Type B pancreatic cell (in vitro differentiated cells): ENCODE data around the gene SAMD14. TPM values are rescaled to one million over a fixed set of nuclear protein-coding genes. Genes with fewer than 3 reads are reported as not detected.

ENCODE experiments used
- DNase-seq: peaks from one replicate; pipeline ENCODE4 v3.0.0; 2021; ENCODE audit warnings: mixed read lengths; ENCODE audit not compliant: unreplicated experiment; ENCODE audit errors: extremely low spot score
- H3K27ac Mint-ChIP-seq: 2 replicates; pipeline ENCODE4 v1.8.0; 2021; ENCODE audit warnings: mild to moderate bottlenecking, mixed read lengths
- H3K27me3 Mint-ChIP-seq: 2 replicates; pipeline ENCODE4 v1.8.0; 2021; ENCODE audit warnings: mixed read lengths
- H3K36me3 Mint-ChIP-seq: 2 replicates; pipeline ENCODE4 v1.8.0; 2021; ENCODE audit warnings: mixed read lengths
- H3K4me1 Mint-ChIP-seq: one replicate; pipeline ENCODE4 v1.8.0; 2021; ENCODE audit warnings: mixed read lengths; ENCODE audit not compliant: unreplicated experiment
- H3K4me3 Mint-ChIP-seq: 2 replicates; pipeline ENCODE4 v1.8.0; 2021; ENCODE audit warnings: mild to moderate bottlenecking, mixed read lengths
- H3K9me3 Mint-ChIP-seq: 2 replicates; pipeline ENCODE4 v1.8.0; 2021; ENCODE audit warnings: mixed read lengths
- total RNA-seq: library from RNA; stranded (reverse); gene quantifications from 2 replicates; pipeline ENCODE4 v1.2.1, GENCODE V29; 2021; ENCODE audit warnings: low replicate concordance
- TF ChIP-seq, protein P1 (sequence below): fragments of 200-600 bp; sonication (generic); conservative IDR thresholded peaks from 2 replicates; pipeline ENCODE4 v1.5.0; 2021; ENCODE audit warnings: antibody characterized with exemption, mild to moderate bottlenecking

SAMD14 gene
- total RNA-seq, 1 donor from 2014 or later, result 14.1 TPM

DNA sequence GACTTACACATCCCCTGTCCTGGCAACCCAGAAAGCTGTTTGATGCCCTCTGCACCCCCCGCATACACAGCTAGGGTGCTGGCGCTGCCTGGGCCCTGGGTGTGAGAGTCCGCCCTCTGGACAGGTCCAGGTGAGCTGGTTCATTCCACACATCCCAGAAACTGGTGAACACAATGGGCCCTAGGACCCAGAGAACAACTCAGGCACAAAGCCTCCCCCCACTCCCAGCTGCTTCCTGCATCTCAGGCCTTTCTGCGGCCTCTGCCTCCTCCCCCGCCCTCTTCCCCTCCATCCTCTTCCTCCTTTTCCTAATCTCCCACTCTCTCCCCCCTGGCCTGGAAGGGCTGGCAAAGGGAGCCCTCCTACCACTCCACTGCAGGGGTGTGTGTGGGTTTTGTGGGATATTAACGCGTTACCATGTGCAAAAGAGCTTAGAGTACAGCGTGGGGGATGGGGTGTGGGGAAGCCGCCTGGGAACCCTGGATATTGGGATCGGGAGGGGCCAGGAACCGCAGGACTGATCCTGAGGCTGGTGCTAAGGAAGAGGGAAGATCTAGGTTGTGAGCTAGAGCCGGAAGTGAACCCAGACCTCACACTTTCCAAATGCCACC lies 22.1 kb upstream of the SAMD14 start:
- H3K36me3 Mint-ChIP-seq, result no peaks in the 10 kb centered on the region
- TF ChIP-seq, protein P1, sequence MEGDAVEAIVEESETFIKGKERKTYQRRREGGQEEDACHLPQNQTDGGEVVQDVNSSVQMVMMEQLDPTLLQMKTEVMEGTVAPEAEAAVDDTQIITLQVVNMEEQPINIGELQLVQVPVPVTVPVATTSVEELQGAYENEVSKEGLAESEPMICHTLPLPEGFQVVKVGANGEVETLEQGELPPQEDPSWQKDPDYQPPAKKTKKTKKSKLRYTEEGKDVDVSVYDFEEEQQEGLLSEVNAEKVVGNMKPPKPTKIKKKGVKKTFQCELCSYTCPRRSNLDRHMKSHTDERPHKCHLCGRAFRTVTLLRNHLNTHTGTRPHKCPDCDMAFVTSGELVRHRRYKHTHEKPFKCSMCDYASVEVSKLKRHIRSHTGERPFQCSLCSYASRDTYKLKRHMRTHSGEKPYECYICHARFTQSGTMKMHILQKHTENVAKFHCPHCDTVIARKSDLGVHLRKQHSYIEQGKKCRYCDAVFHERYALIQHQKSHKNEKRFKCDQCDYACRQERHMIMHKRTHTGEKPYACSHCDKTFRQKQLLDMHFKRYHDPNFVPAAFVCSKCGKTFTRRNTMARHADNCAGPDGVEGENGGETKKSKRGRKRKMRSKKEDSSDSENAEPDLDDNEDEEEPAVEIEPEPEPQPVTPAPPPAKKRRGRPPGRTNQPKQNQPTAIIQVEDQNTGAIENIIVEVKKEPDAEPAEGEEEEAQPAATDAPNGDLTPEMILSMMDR, result peak; percentile 35
- H3K9me3 Mint-ChIP-seq, result no peaks in the 10 kb centered on the region
- peak overlapping the region; percentile 89 for H3K27ac Mint-ChIP-seq
- peaks cover 23% of the 10 kb centered on the region for H3K4me1 Mint-ChIP-seq
- peak overlapping the region; percentile 95 for H3K4me3 Mint-ChIP-seq
- no peak for DNase-seq
- no peaks in the 10 kb centered on the region for H3K27me3 Mint-ChIP-seq

DNA sequence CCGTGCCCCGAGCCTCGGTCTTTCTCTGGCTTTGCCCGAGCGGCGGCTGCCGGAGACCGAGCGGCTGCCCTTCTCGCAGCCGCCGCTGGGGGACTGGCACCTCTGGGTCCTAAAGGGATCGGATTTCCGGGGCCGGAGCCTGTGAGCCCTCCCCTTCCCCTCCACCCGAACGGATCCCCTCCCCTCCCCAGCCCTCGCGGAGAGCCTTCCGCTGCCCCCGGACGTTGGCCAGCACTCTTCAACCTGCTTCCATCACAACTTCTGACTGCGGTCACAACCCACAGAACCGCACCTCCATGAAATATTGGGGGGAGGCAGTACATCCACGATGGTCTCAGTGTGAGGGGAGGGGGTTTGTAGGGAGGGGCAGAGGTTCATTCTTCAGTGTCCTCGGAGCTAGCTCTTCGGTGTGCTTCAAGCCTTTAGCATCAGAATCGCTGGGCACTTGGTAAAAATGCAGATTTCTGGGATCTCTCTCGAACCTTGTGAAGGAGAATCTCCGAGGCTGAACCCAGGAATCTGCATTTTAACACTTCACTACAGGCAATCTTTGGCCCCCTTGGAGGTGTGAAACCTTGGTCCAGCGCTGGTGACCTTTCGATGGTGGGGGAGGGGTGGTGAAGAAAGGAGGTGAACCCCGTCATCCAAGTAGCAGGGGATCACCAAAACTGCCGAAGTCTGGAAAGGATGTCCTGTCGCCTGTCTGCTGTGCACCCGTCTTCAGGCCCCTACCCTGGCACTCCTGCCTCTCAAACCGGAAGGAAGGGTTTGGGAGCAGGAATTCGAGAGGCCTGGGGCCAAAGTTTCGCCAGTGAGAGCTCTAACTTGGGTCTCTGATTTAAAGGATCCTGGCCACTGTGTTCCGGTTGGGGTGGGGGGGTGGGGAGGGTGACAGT lies 21.3 kb upstream of the SAMD14 start:
- no peaks in the 10 kb centered on the region for H3K27me3 Mint-ChIP-seq
- H3K4me1 Mint-ChIP-seq, result peaks cover 28% of the 10 kb centered on the region
- peak; percentile 89 for DNase-seq
- no peaks in the 10 kb centered on the region for H3K36me3 Mint-ChIP-seq
- H3K4me3 Mint-ChIP-seq, result peak overlapping the region; percentile 95
- peak overlapping the region; percentile 89 for H3K27ac Mint-ChIP-seq
- TF ChIP-seq, protein P1, result peak; percentile 85
- no peaks in the 10 kb centered on the region for H3K9me3 Mint-ChIP-seq

DNA sequence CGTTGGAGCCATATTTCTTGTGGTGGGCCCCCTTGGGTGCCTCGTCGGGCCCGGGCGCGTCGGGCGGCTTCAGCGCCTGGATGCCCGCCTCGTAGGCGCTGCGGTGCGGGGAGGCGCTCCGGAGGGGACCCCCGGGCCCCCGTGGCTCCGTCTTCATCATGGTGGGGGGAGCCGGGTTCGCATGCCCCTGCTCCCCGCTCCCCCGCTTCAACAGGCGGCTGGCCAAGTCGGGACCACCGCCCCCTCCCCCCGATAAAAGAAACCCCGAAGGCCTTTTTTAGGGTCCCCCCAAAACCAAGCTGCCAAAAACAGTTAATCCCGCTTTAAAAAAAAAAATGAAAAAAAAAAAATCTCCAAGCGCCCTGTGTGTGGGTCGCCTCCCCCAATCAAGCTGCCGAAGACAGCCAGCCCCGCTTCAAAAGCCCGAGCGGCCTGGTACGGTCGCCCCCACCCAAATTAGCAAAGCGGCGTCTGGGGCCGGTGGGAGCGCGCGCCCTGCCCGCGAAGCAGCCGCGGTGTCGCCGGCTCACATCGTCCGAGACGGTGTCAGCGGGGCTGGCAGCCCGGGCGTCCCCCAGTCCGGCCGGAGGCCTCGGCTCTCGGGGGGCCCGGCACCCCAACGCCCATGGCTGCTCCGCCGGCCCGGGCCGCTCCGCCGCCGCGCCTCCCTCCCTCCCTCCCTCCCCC lies 20.5 kb upstream of the SAMD14 start, which contains the start of gene PPP1R9B:
TSS of gene PPP1R9B (minus strand) at position 324 of the 687 bp plus-strand sequence. CDS start at position 160, 164 bp downstream.
- H3K27me3 Mint-ChIP-seq, result no peaks in the 10 kb centered on the region

DNA sequence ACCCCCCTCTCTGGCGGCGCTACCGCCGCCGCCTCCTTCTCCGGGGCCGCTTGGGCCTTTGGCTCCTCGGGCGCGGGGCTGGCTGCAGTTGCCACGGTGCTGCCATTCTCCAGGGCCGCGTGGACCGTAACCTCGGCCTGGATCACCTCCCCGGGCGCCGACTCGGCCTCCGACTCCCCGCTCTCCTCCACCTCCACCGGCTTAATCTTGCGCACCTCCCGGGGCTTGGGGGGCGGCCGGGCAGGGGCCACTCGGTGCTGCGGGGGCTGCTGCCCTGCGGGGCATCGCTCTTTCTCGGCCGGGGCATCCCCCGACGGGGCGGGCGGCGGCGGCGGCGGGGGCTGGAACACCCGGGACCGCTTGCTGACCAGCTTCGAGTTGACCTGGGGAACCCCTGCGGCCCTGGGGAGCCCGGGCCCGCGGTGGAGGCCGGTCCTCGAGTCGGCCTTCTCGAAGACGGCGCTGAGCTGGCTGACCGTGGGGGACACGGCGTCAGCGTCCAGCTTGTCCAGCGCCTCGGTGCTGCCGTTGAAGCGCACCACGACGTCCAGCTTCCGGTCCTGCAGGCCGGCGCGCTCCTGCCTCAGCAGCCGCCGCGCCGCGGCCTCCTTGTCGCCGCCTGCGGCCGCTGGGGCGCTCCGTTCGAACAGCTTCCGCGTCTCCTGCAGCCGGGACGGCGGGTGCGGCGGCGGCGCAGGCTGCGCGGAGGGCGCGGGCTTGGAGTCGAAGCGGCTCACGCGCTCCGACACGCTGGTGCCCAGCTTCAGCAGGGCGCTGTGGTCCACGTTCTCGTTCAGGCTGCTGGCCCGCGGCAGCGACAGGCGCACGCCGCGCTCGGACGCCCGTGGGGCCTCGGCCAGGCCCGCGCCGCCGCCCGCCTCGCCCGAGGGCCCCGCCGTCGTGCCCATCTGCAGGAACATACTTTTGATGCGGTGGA lies 19.7 kb upstream of the SAMD14 start:
- Mint-ChIP-seq H3K4me3 (peak overlapping the region; percentile 88), H3K36me3 (no peaks in the 10 kb centered on the region), H3K27ac (no peak overlapping the region), H3K27me3 (no peaks in the 10 kb centered on the region), H3K9me3 (no peaks in the 10 kb centered on the region), H3K4me1 (peaks cover 23% of the 10 kb centered on the region)
- no peak for DNase-seq
- TF ChIP-seq, protein P1, result peak; percentile 21

More for the DNA sequence above, 20.5 kb upstream of the SAMD14 start, which contains the start of gene PPP1R9B:
- H3K4me3 Mint-ChIP-seq, result peak within 1 kb of the TSS; percentile 95
- H3K27ac Mint-ChIP-seq, result peak within 1 kb of the TSS; percentile 89
- H3K9me3 Mint-ChIP-seq, result no peaks in the 10 kb centered on the region
- peaks cover 28% of the 10 kb centered on the region for H3K4me1 Mint-ChIP-seq
- DNase-seq, result no peak
- TF ChIP-seq, protein P1, result no peak
- H3K36me3 Mint-ChIP-seq, result no peaks in the 10 kb centered on the region

DNA sequence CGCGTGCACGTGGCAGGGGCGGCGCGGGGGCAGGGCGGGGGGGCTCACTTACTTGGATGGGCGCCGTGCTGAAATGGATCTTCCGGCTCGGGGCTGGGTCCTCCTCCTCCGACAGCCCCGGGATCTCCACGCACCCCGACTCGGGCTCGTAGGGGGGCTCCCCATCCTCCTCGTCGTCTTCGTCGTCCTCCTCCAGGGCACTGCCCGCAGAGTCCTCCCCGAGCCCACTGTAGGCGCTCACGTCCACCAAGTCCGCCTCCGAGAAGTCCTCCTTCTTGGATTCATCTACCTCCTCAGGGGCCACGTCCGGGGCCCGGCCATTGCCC lies 19.1 kb upstream of the SAMD14 start:
- Mint-ChIP-seq H3K27me3 (no peaks in the 10 kb centered on the region), H3K36me3 (peaks cover 6% of the 10 kb centered on the region)

More for the DNA sequence above, 19.1 kb upstream of the SAMD14 start:
- peak overlapping the region; percentile 88 for H3K4me3 Mint-ChIP-seq
- no peak for DNase-seq
- TF ChIP-seq, protein P1, result no peak
- H3K9me3 Mint-ChIP-seq, result no peaks in the 10 kb centered on the region
- no peak overlapping the region for H3K27ac Mint-ChIP-seq
- peaks cover 23% of the 10 kb centered on the region for H3K4me1 Mint-ChIP-seq
